ENCODE measurements around the gene YWHAB. TPM values are rescaled to one million over a fixed set of nuclear protein-coding genes. Genes with fewer than 3 reads are reported as not detected.

The YWHAB gene
- total and polyA plus RNA-seq, 2 donors = 107 to 109 TPM

DNA sequence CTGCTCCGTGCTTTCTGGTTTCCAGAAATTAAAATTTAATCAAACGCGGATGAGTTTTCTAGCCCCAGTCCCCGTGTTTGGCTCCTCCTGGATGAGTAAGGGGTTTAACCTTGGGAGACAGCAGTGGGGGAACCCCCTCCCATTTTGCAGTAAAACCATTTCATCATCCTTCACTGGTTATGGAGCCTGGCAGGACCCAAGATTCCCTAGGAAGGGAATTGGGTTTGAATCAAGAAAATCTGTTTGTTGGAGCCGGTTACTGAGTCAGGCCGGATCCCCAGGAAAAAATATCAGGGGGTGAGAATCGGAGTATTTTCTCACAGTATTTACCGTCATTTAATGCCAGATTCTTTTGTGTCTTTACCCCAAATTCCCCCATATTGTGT is 754 bp downstream of the YWHAB start:
- Histone ChIP-seq H3K4me3 (ENCODE audit: low read length in 2 of 2) (peak overlapping the region; percentile 95 to 97), H3K4me1 (ENCODE audit: control insufficient read depth in 2 of 2, insufficient read depth in 2 of 2, low read length in 2 of 2) (peaks cover 18 to 20% of the 10 kb centered on the region in 2 donors), H3K36me3 (ENCODE audit: control insufficient read depth in 2 of 2, insufficient read depth in 2 of 2, low read length in 1 of 2) (peaks cover 2 to 3% of the 10 kb centered on the region in 2 donors), H3K27me3 (ENCODE audit: control insufficient read depth in 2 of 2, insufficient read depth in 1 of 2, low read length in 1 of 2) (no peaks in the 10 kb centered on the region), H3K9me3 (ENCODE audit: control insufficient read depth in 2 of 2, insufficient read depth in 1 of 2, low read length in 1 of 2) (peaks cover 0 to 1% of the 10 kb centered on the region in 2 donors), H3K27ac (ENCODE audit: low read depth in 1 of 2, low read length in 1 of 2) (peak overlapping the region; percentile 84 to 99)
- 2% methylated on average over 8 of the region's 8 CpGs for WGBS
- DNase-seq (ENCODE audit: low read depth in 6 of 9, low spot score in 9 of 9) = no peak

DNA sequence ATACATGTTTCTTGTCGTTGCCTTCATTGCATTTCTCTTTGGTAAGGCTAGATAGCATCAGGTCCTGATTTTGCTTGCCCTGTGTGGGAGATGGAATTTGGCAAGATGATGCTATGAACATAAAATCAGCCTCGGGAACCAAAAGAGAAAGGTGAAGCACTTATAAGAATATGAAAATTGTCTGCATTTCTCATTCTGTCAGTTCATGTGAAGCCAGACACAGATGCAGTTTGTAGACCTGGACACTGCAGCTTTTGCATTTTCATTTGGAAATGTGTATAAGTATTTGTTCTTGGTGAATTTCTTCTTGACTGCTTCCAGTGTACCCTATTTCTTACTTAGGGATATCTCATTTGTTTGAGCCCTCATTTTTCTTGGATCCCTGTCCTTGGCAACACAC is 1.3 kb downstream of the YWHAB start:
- peaks cover 18 to 20% of the 10 kb centered on the region in 2 donors for H3K4me1 ChIP-seq (ENCODE audit: control insufficient read depth in 2 of 2, insufficient read depth in 2 of 2, low read length in 2 of 2)
- no peak for DNase-seq (ENCODE audit: low read depth in 6 of 9, low spot score in 9 of 9)
- H3K27me3 ChIP-seq (ENCODE audit: control insufficient read depth in 2 of 2, insufficient read depth in 1 of 2, low read length in 1 of 2) = no peaks in the 10 kb centered on the region
- WGBS = 3% methylated on average over 2 of the region's 2 CpGs
- peak overlapping the region; percentile 95 to 97 for H3K4me3 ChIP-seq (ENCODE audit: low read length in 2 of 2)
- peak overlapping the region in 1 of 2 donors; percentile 84 for H3K27ac ChIP-seq (ENCODE audit: low read depth in 1 of 2, low read length in 1 of 2)
- H3K9me3 ChIP-seq (ENCODE audit: control insufficient read depth in 2 of 2, insufficient read depth in 1 of 2, low read length in 1 of 2) = peaks cover 0 to 1% of the 10 kb centered on the region in 2 donors
- H3K36me3 ChIP-seq (ENCODE audit: control insufficient read depth in 2 of 2, insufficient read depth in 2 of 2, low read length in 1 of 2) = peaks cover 3 to 4% of the 10 kb centered on the region in 2 donors

GRCh38 chr20:44887466-44887865 is 2.0 kb downstream of the YWHAB start:
- Histone ChIP-seq H3K4me1 (ENCODE audit: control insufficient read depth in 2 of 2, insufficient read depth in 2 of 2, low read length in 2 of 2) (peaks cover 18 to 20% of the 10 kb centered on the region in 2 donors), H3K27ac (ENCODE audit: low read depth in 1 of 2, low read length in 1 of 2) (no peak overlapping the region), H3K36me3 (ENCODE audit: control insufficient read depth in 2 of 2, insufficient read depth in 2 of 2, low read length in 1 of 2) (peaks cover 3 to 4% of the 10 kb centered on the region in 2 donors), H3K27me3 (ENCODE audit: control insufficient read depth in 2 of 2, insufficient read depth in 1 of 2, low read length in 1 of 2) (no peaks in the 10 kb centered on the region), H3K4me3 (ENCODE audit: low read length in 2 of 2) (peak overlapping the region in 1 of 2 donors; percentile 16), H3K9me3 (ENCODE audit: control insufficient read depth in 2 of 2, insufficient read depth in 1 of 2, low read length in 1 of 2) (peaks cover 0 to 1% of the 10 kb centered on the region in 2 donors)
- no peak for DNase-seq (ENCODE audit: low read depth in 6 of 9, low spot score in 9 of 9)
- WGBS = 91% methylated on average over 4 of the region's 4 CpGs

- 77% methylated on average over 6 of the region's 6 CpGs for WGBS
- no peak overlapping the region for H3K27ac ChIP-seq (ENCODE audit: low read depth in 1 of 2, low read length in 1 of 2)
- no peak overlapping the region for H3K4me3 ChIP-seq (ENCODE audit: low read length in 2 of 2)
- peaks cover 18 to 20% of the 10 kb centered on the region in 2 donors for H3K4me1 ChIP-seq (ENCODE audit: control insufficient read depth in 2 of 2, insufficient read depth in 2 of 2, low read length in 2 of 2)
- peaks cover 3 to 4% of the 10 kb centered on the region in 2 donors for H3K36me3 ChIP-seq (ENCODE audit: control insufficient read depth in 2 of 2, insufficient read depth in 2 of 2, low read length in 1 of 2)
- DNase-seq (ENCODE audit: low read depth in 6 of 9, low spot score in 9 of 9) = no peak
- peaks cover 0 to 1% of the 10 kb centered on the region in 2 donors for H3K9me3 ChIP-seq (ENCODE audit: control insufficient read depth in 2 of 2, insufficient read depth in 1 of 2, low read length in 1 of 2)
- H3K27me3 ChIP-seq (ENCODE audit: control insufficient read depth in 2 of 2, insufficient read depth in 1 of 2, low read length in 1 of 2) = no peaks in the 10 kb centered on the region
These were observed 3.0 kb downstream of the YWHAB start for GRCh38 chr20:44888226-44889103.

DNA sequence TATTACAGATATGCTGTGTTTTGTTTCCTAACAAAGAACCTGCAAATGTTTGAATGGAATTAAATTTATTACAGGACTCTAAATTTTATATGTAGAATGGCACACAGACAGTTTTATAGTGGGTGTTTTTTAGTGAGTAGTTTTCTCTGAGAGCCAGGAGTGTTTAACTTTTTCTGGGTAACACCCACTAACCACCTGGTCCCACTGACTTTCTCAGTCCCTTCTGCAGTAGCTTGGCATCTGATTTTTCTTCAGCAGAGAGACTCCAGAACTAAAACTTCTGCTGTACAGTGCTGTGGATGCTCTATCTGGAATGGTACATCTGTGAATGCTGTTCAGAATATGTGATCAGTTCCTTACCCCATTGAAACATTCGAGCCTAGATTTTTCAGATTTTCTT is 6.3 kb downstream of the YWHAB start:
- 91% methylated on average over 1 of the region's 1 CpG for WGBS

DNA sequence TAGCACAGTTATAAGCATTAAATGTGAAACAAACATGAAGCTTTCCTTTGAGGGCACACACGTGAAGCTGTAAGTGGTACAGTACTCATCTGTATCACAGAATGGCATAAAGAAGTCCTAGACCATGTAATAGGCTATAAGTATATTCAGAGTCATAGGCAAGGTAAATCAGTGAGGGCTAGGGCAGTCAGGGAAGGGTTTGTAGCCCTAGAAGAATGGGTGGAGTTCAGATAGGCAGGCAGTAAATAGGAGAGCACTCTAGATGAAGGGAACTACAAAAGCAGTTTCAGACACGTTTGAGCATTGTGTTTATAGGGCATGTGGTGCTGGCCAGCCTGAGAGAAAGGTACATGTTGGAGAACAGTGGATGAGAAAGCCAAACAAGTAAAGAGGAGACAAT is 9.5 kb downstream of the YWHAB start:
- Histone ChIP-seq H3K4me1 (ENCODE audit: control insufficient read depth in 2 of 2, insufficient read depth in 2 of 2, low read length in 2 of 2) (peaks cover 0 to 4% of the 10 kb centered on the region in 2 donors), H3K27ac (ENCODE audit: low read depth in 1 of 2, low read length in 1 of 2) (no peak overlapping the region), H3K36me3 (ENCODE audit: control insufficient read depth in 2 of 2, insufficient read depth in 2 of 2, low read length in 1 of 2) (peaks cover 2 to 7% of the 10 kb centered on the region in 2 donors), H3K27me3 (ENCODE audit: control insufficient read depth in 2 of 2, insufficient read depth in 1 of 2, low read length in 1 of 2) (no peaks in the 10 kb centered on the region), H3K4me3 (ENCODE audit: low read length in 2 of 2) (no peak overlapping the region), H3K9me3 (ENCODE audit: control insufficient read depth in 2 of 2, insufficient read depth in 1 of 2, low read length in 1 of 2) (no peaks in the 10 kb centered on the region)
- DNase-seq (ENCODE audit: low read depth in 6 of 9, low spot score in 9 of 9) = no peak
- 89% methylated on average over 2 of the region's 2 CpGs for WGBS

More for the DNA sequence above, 6.3 kb downstream of the YWHAB start:
- Histone ChIP-seq H3K27ac (ENCODE audit: low read depth in 1 of 2, low read length in 1 of 2) (no peak overlapping the region), H3K9me3 (ENCODE audit: control insufficient read depth in 2 of 2, insufficient read depth in 1 of 2, low read length in 1 of 2) (no peaks in the 10 kb centered on the region), H3K4me1 (ENCODE audit: control insufficient read depth in 2 of 2, insufficient read depth in 2 of 2, low read length in 2 of 2) (peaks cover 6 to 11% of the 10 kb centered on the region in 2 donors), H3K36me3 (ENCODE audit: control insufficient read depth in 2 of 2, insufficient read depth in 2 of 2, low read length in 1 of 2) (peaks cover 4 to 7% of the 10 kb centered on the region in 2 donors), H3K4me3 (ENCODE audit: low read length in 2 of 2) (no peak overlapping the region), H3K27me3 (ENCODE audit: control insufficient read depth in 2 of 2, insufficient read depth in 1 of 2, low read length in 1 of 2) (no peaks in the 10 kb centered on the region)
- no peak for DNase-seq (ENCODE audit: low read depth in 6 of 9, low spot score in 9 of 9)

DNA sequence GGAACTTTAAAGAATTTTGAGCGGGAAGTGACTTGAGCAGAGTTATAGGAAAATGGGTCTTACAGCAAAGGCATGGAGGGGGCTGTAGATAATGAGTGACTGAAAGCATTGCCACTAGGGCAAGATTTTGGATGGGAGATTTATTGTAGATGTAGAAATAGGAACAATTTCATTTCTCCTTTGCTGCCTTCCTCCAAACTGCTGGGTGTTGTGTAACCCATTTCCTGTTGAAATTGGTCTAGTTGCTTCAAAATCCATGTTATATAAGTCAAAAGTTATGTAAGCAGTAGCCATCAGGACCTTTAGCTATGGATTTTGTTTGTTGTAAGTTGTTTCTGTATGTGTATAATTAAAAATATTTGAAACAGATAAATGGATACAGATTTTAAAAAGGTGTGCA is 11.1 kb downstream of the YWHAB start:
- Histone ChIP-seq H3K4me1 (ENCODE audit: control insufficient read depth in 2 of 2, insufficient read depth in 2 of 2, low read length in 2 of 2) (peaks cover 0 to 4% of the 10 kb centered on the region in 2 donors), H3K4me3 (ENCODE audit: low read length in 2 of 2) (no peak overlapping the region), H3K27me3 (ENCODE audit: control insufficient read depth in 2 of 2, insufficient read depth in 1 of 2, low read length in 1 of 2) (no peaks in the 10 kb centered on the region), H3K36me3 (ENCODE audit: control insufficient read depth in 2 of 2, insufficient read depth in 2 of 2, low read length in 1 of 2) (peaks cover 3 to 9% of the 10 kb centered on the region in 2 donors), H3K9me3 (ENCODE audit: control insufficient read depth in 2 of 2, insufficient read depth in 1 of 2, low read length in 1 of 2) (no peaks in the 10 kb centered on the region), H3K27ac (ENCODE audit: low read depth in 1 of 2, low read length in 1 of 2) (no peak overlapping the region)
- 73% methylated on average over 1 of the region's 1 CpG for WGBS
- DNase-seq (ENCODE audit: low read depth in 6 of 9, low spot score in 9 of 9) = no peak

- peaks cover 6 to 14% of the 10 kb centered on the region in 2 donors for H3K36me3 ChIP-seq (ENCODE audit: control insufficient read depth in 2 of 2, insufficient read depth in 2 of 2, low read length in 1 of 2)
- no peak overlapping the region for H3K4me3 ChIP-seq (ENCODE audit: low read length in 2 of 2)
- H3K27me3 ChIP-seq (ENCODE audit: control insufficient read depth in 2 of 2, insufficient read depth in 1 of 2, low read length in 1 of 2) = no peaks in the 10 kb centered on the region
- DNase-seq (ENCODE audit: low read depth in 6 of 9, low spot score in 9 of 9) = no peak
- no peaks in the 10 kb centered on the region for H3K9me3 ChIP-seq (ENCODE audit: control insufficient read depth in 2 of 2, insufficient read depth in 1 of 2, low read length in 1 of 2)
- 96% methylated on average over 1 of the region's 1 CpG for WGBS
- peaks cover 0 to 4% of the 10 kb centered on the region in 2 donors for H3K4me1 ChIP-seq (ENCODE audit: control insufficient read depth in 2 of 2, insufficient read depth in 2 of 2, low read length in 2 of 2)
- H3K27ac ChIP-seq (ENCODE audit: low read depth in 1 of 2, low read length in 1 of 2) = no peak overlapping the region
These were observed 11.6 kb downstream of the YWHAB start for GRCh38 chr20:44897133-44897532.

- H3K36me3 ChIP-seq (ENCODE audit: control insufficient read depth in 2 of 2, insufficient read depth in 2 of 2, low read length in 1 of 2) = peaks cover 19 to 44% of the 10 kb centered on the region in 2 donors
These were observed 14.8 kb downstream of the YWHAB start for GRCh38 chr20:44900231-44900854.

More at GRCh38 chr20:44900231-44900854, 14.8 kb downstream of the YWHAB start:
- Histone ChIP-seq H3K4me1 (ENCODE audit: control insufficient read depth in 2 of 2, insufficient read depth in 2 of 2, low read length in 2 of 2) (no peaks in the 10 kb centered on the region), H3K27ac (ENCODE audit: low read depth in 1 of 2, low read length in 1 of 2) (no peak overlapping the region), H3K9me3 (ENCODE audit: control insufficient read depth in 2 of 2, insufficient read depth in 1 of 2, low read length in 1 of 2) (no peaks in the 10 kb centered on the region), H3K4me3 (ENCODE audit: low read length in 2 of 2) (no peak overlapping the region), H3K27me3 (ENCODE audit: control insufficient read depth in 2 of 2, insufficient read depth in 1 of 2, low read length in 1 of 2) (no peaks in the 10 kb centered on the region)
- 88% methylated on average over 5 of the region's 5 CpGs for WGBS
- DNase-seq (ENCODE audit: low read depth in 6 of 9, low spot score in 9 of 9) = no peak
